Measurements from ENCODE around the gene KCTD15.

KCTD15 gene

DNA sequence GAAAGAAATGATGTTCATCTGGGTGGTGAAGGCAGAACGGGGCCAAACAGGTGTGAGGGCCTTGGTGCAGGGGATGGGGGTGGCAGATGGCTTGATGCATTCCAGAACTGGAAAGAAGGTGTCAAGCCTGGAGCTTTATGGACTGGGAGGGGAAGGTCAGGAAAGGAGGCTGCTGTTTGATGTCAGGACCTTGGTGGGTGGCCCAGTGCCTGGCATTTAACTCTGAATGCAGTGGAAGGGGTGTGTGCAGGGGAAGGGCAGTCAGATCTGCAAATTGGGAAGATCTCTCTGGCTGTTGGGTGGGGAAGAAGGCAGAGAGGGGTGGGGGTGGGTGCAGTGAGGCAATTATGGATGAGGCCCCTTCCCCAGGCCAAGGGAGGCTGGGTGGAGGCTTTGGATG lies 11.7 kb downstream of the KCTD15 start:
- intact Hi-C loops (cut with DNase I; ENCODE audit: low total_unique reads), result no loop called here
- Histone ChIP-seq H3K36me3 (peaks cover 17 to 97% (median 68%) of the 10 kb centered on the region in 3 donors), H3K4me3 (no peak overlapping the region), H3K4me1 (peaks cover 0 to 23% (median 11%) of the 10 kb centered on the region in 4 donors), H3K9me3 (no peaks in the 10 kb centered on the region), H3K27ac (no peak overlapping the region), H3K27me3 (no peaks in the 10 kb centered on the region)
- TF ChIP-seq, protein P1, sequence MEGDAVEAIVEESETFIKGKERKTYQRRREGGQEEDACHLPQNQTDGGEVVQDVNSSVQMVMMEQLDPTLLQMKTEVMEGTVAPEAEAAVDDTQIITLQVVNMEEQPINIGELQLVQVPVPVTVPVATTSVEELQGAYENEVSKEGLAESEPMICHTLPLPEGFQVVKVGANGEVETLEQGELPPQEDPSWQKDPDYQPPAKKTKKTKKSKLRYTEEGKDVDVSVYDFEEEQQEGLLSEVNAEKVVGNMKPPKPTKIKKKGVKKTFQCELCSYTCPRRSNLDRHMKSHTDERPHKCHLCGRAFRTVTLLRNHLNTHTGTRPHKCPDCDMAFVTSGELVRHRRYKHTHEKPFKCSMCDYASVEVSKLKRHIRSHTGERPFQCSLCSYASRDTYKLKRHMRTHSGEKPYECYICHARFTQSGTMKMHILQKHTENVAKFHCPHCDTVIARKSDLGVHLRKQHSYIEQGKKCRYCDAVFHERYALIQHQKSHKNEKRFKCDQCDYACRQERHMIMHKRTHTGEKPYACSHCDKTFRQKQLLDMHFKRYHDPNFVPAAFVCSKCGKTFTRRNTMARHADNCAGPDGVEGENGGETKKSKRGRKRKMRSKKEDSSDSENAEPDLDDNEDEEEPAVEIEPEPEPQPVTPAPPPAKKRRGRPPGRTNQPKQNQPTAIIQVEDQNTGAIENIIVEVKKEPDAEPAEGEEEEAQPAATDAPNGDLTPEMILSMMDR (IDR thresholded peaks at IDR 0.05), result no peak
- no peak for DNase-seq

DNA sequence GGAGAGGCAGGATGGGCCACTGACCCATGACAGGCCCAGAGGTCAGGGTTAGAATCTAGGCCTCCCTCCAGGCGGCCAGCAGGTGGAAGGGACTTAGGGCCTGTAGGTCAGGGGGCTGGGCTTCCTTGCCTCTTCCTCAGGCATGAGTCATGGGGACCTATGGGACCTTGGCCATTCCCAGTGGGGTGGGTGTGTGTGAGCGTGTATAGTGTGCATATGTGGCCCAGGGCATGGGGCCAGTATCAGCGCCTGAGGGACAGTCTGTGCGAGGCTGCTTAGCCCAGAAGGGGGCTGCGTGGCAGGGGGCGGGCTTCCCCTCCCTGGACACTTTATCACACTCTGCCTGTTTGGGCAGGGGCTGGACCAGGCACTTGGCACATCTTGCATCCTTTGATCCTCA lies 13.3 kb downstream of the KCTD15 start:
- Histone ChIP-seq H3K4me3 (no peak overlapping the region), H3K27me3 (no peaks in the 10 kb centered on the region), H3K9me3 (no peaks in the 10 kb centered on the region), H3K27ac (no peak overlapping the region), H3K4me1 (peaks cover 0 to 7% (median 1%) of the 10 kb centered on the region in 4 donors), H3K36me3 (peaks cover 17 to 90% (median 72%) of the 10 kb centered on the region in 3 donors)
- intact Hi-C loops (cut with DNase I; ENCODE audit: low total_unique reads), result no loop called here
- DNase-seq, result peak in 1 of 2 donors; percentile 56
- TF ChIP-seq, protein P1 (IDR thresholded peaks at IDR 0.05), result no peak

DNA sequence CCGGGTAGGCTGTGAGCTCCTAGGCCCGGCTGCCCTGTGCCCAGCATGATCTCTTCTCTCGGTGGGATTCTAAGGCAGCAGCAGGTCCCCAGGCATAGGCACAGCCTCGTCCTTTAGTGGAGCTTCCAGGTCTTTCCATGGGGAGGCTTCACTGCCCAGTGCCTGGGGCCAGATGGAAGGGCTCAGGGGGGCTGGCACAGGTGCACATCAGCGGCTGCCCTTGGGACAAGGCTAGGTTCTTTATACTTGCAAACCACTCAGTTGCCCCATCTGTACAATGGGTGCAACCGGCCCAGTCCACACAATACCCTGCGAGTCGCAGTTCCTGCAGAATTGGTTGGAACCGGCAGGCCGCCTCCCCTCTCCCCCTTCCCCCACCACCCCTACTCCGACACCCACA lies 14.2 kb downstream of the KCTD15 start:
- Histone ChIP-seq H3K36me3 (peaks cover 17 to 82% (median 68%) of the 10 kb centered on the region in 3 donors), H3K4me1 (peaks cover 0 to 4% (median 1%) of the 10 kb centered on the region in 4 donors), H3K9me3 (no peaks in the 10 kb centered on the region), H3K4me3 (no peak overlapping the region), H3K27me3 (no peaks in the 10 kb centered on the region), H3K27ac (no peak overlapping the region)
- intact Hi-C loops (cut with DNase I; ENCODE audit: low total_unique reads), result no loop called here
- no peak for DNase-seq
- TF ChIP-seq, protein P1 (IDR thresholded peaks at IDR 0.05), result no peak

DNA sequence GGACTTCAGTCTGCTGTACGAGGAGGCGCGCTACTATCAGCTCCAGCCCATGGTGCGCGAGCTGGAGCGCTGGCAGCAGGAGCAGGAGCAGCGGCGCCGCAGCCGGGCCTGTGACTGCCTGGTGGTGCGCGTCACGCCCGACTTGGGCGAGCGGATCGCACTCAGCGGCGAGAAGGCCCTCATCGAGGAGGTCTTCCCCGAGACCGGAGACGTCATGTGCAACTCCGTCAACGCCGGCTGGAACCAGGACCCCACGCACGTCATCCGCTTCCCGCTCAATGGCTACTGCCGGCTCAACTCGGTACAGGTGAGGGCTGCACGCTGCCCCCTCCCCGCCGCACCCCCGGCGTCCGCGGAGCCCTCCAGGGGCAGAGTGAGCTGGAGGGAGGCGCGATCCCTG lies 14.6 kb downstream of the KCTD15 start:
- no peak overlapping the region for H3K4me3 ChIP-seq
- peaks cover 17 to 79% (median 68%) of the 10 kb centered on the region in 3 donors for H3K36me3 ChIP-seq
- intact Hi-C loops (cut with DNase I; ENCODE audit: low total_unique reads), result no loop called here
- peak in 1 of 2 donors; percentile 59 for DNase-seq
- TF ChIP-seq, protein P1 (IDR thresholded peaks at IDR 0.05), result no peak
- no peak overlapping the region for H3K27ac ChIP-seq
- no peaks in the 10 kb centered on the region for H3K27me3 ChIP-seq
- H3K9me3 ChIP-seq, result no peaks in the 10 kb centered on the region
- H3K4me1 ChIP-seq, result peaks cover 0 to 6% (median 3%) of the 10 kb centered on the region in 4 donors

DNA sequence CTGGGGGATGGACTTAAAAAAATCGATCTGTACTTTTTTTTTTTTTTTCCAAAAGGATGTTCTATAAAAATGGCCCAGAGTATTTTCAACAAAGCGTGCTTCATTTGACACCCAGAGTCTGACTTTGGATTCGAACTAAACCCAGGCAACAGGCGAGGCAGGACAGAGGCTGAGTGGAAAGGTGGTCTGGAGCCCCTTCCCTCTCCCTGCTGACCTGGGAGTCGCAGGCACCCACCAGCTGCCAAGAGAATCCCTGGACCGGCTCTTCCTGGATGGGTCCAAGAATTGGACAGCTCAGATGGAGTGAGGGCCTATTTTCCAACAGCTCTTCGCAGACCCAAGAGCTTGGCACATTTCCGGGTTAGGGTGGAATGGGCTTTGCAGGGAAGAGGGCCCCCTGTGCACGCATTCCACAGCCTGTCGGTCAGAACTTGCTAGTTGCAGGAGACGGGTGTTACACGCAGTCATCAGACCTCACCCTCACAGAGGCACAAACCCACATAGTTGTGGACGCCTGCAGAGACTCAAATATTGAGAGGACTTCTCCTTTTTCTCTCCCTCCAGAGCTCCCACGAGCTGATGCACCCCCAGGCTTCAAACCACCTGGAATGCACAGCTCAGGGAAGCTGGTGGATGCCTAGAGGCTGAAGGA lies 15.2 kb downstream of the KCTD15 start:
- intact Hi-C loops (cut with DNase I; ENCODE audit: low total_unique reads), result no loop called here
- H3K9me3 ChIP-seq, result no peaks in the 10 kb centered on the region
- no peak for DNase-seq
- no peak overlapping the region for H3K27ac ChIP-seq
- no peak overlapping the region for H3K4me3 ChIP-seq
- no peaks in the 10 kb centered on the region for H3K27me3 ChIP-seq
- H3K36me3 ChIP-seq, result peaks cover 13 to 72% (median 64%) of the 10 kb centered on the region in 3 donors
- H3K4me1 ChIP-seq, result peaks cover 0 to 9% (median 3%) of the 10 kb centered on the region in 4 donors
- TF ChIP-seq, protein P1 (IDR thresholded peaks at IDR 0.05), result no peak

Measured in tibial artery (tissue), 4 donors.